Fibroblast of skin of right biceps (primary cell): ENCODE data around the gene HP1BP3.
A peak's percentile ranks its signal among the peaks of the same experiment; 100 is the strongest.

Experiments used
- DNase-seq: peaks from one replicate; pipeline ENCODE4 v3.0.0-alpha.2; 2013

The HP1BP3 gene

GRCh38 chr1:20767271-20767670, 19.8 kb downstream of the HP1BP3 start:
- no peak for DNase-seq

DNA sequence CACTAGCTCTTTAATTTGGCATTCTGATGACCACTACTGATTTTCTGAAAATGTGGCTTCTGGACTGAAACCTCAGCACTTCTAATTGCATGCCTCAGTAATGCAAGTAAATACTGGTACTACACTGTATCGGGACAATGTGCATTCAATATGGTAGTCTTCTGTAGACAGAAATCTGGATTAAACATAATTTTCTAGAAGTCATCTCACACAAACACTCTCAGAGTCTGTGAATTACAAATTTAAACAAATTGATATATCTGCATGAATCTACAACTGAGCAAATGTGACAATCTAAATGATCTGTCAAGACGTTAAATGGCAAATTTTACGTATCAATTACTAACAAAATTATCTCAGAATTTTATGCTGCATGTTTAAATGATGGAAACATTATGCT, 23.7 kb downstream of the HP1BP3 start:
- no peak for DNase-seq

DNA sequence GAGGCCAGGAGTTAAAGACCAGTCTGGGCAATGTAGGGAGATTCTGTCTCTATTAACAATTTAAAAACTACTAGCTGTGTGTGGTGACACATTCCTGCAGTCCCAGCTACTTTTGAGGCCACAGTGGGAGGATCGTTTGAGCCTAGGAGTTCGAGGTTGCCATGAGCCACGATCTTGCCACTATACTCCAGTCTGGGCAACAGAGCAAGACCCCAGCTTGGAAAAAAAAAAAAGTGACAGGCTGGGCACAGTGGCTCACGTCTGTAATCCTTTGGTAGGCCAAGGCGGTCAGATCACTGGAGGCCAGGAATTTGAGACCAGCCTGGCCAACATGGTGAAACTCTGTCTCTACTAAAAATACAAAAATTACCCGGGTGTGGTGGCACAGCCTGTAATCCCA, 26.8 kb downstream of the HP1BP3 start:
- no peak for DNase-seq

DNA sequence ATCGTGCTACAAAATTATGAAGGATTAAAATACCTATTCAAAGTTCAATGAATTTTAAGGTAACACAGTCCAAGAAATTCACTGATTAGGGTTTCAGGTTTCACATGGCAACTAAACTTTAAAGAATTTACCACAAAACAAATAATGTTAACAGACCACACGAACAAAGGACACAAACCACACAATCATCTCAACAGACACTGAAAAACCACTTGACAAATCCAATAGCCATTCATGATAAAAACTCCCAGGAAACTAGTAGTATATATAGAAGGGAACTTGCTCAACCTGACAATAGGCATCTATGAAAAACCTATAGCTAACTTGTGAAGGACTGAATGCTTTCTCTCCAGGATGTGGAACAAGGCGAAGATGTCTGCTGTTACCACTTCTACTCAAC, 33.5 kb downstream of the HP1BP3 start:
- peak; percentile 14 for DNase-seq

- no peak for DNase-seq
Measured at GRCh38 chr1:20751462-20751990, 35.6 kb downstream of the HP1BP3 start.

DNA sequence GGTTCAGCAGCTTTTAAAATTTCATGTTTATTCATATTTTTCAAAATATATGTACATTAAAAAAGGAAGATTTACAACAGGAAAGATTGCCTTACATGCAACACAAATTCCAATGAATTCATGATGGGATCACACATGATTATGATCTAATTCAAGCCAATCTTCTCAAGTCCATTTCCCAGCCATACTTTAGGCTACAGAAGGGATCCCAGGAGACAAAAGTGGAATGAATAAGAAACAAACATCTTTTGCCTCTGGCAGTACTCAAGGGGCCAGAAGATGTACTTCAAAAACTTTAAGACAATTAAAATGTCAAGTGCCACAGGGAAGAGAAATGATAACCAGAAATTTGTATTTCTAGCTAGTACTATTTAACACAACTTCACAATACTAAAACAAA, 44.4 kb downstream of the HP1BP3 start:
- DNase-seq, result no peak

- DNase-seq, result no peak
Measured at GRCh38 chr1:20740781-20741180, 46.3 kb downstream of the HP1BP3 start.

DNA sequence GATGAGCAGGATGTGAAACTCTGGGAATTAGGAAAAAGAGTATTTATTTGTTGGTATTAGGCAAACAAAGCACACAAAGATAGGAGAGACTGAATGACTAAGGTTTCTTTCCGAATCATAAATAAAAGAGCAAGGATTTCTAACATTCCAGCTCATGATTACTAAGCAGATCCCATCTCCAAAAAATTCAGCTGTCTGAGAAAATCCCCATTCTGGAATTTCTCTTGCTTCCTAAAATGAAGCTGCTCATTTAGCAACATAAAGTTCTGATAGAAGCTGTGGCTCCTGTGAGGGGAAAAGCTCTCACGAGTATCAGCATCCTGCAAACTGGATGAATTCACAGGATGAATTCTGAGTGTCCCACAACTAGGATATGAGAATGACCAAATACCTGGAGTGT, 47.9 kb downstream of the HP1BP3 start:
- peak; percentile 73 for DNase-seq

- no peak for DNase-seq
Measured at GRCh38 chr1:20735581-20736111, 51.5 kb downstream of the HP1BP3 start.

DNA sequence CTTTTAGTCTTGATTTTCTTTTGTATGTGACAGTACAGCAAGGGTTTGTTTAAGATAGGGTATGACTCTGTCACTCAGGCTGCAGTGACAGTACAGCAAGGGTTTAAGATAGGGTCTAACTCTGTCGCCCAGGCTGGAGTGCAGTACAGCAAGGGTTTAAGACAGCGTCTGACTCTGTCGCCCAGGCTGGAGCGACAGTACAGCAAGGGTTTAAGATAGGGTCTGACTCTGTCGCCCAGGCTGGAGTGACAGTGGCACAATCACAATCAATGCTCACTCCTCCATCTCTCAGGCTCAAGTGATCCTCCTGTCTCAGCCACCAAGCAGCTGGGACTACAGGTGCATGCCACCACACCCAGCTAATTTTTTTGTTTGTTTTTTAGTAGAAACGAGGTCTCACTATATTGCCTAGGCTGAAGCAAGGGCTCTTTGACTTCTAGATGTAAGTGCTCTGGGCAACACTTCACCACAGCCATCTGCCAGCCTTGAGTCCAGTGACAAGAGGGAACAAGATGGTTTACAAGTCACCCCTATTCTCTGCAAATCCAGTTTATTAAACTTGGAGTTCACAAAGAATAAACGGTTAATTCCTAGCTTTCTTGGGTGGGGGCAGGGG, 53.6 kb downstream of the HP1BP3 start:
- DNase-seq, result no peak

DNA sequence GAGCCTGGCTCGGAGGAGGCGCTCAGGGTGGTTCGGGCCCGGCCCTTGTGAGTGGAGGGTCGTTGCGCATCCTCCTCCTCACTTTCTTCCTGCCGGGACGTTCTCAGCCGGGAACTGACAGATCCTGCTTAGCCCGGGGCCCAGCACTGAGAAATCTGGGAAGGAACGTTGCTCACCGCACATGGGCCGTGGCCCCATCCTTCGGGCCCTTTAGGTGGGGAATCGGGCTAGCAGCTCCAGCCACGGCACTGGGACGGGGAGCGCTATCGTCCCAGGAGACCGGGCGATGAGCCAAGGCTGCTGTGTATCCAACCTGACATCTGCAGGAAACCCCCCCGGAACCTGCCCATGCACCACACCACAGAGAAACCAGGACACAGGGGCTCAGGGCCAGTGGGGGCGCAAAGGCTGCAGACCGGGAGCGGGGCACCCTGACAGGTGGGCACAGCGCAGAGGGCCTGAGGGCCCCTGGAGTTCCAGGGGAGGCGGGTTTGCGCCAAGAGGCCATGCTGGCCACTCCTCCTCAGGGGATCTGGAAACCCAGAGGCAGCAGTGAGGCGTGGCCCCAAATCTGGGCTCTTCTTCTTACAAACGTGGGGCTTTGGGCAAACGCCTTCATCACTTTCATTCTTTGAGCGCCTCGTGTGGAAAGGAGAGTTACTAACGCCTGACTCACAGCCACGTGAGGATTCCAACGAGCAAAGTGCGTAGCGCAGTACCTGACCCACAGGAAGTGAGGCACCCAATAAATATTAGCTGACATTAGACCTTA, 54.3 kb downstream of the HP1BP3 start, which contains the start of gene SH2D5:
Gene SH2D5 (minus strand): TSS at position 116 of the 772 bp plus-strand sequence. CDS start 4,659 bp downstream, outside the sequence.
- DNase-seq, result peak; percentile 98

DNA sequence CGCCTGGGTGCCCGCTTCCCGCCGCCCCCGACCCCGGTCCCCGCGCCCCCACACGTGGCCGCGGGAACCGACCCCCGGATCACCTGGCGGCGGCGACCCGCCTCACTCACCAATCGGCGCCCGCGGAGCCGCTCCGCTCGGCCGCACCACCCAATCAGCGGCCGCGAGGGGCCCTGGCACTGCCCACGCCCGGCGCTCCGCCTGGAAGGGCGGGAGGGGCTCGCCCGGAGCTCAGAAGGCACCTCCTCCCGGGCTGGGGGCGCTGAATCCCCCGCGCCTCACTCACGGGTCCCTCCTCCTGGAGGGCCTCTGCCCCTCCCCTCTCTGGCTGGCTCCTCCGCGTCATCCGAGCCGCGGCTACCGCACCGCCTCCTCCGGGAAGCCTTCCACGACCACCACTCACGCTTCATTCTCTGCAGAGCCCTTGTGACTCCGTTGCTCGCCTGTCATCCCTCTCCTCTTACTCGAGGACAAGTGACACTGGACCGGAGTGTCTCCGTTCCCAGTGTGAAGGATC, 55.0 kb downstream of the HP1BP3 start:
- DNase-seq, result peak; percentile 71

GRCh38 chr1:20731057-20731991, 55.8 kb downstream of the HP1BP3 start:
- no peak for DNase-seq

GRCh38 chr1:20730690-20731056, 56.4 kb downstream of the HP1BP3 start:
- DNase-seq, result no peak

- no peak for DNase-seq
Measured at GRCh38 chr1:20729990-20730689, 57.0 kb downstream of the HP1BP3 start.

DNA sequence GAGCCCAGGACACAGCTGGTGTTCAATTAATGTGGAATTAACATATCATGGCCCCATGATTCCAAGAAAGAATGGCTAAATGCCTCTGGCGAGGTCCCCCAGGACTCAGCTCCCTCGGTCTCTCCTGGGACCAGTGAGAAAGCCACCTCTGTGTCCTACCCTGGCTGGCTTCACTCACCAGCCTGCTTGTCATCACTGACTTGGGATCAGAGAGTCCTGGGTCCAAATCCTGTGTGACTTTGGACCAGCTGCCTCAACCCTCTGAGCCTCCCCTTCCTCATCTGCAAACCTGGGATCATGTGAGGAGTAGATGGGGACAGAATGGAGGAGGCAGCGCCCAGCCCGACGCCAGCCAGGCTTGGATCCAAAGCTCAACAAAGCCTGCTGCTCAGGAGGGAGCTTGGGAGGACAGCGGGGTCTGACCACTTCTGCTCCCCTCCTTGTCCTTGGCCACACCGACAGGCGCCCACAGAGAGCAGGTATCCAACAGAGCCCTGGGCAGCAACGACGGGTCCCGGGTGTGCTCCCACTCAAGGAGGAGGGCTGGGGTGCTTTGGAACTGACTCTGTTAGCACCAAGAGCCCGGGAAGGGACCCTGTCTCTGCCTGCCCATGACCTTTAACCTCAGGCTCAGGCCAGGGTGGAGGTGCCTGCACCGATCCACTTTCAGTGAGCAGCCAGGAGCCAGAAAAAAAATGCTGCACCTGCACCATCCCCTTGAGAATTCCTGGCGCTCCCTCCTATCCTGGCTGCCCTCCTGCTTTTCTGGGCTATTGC, 57.8 kb downstream of the HP1BP3 start:
- DNase-seq, result no peak

GRCh38 chr1:20728371-20729154, 58.5 kb downstream of the HP1BP3 start:
- no peak for DNase-seq

- DNase-seq, result peak; percentile 23
Measured at GRCh38 chr1:20727746-20728316, 59.3 kb downstream of the HP1BP3 start.

DNA sequence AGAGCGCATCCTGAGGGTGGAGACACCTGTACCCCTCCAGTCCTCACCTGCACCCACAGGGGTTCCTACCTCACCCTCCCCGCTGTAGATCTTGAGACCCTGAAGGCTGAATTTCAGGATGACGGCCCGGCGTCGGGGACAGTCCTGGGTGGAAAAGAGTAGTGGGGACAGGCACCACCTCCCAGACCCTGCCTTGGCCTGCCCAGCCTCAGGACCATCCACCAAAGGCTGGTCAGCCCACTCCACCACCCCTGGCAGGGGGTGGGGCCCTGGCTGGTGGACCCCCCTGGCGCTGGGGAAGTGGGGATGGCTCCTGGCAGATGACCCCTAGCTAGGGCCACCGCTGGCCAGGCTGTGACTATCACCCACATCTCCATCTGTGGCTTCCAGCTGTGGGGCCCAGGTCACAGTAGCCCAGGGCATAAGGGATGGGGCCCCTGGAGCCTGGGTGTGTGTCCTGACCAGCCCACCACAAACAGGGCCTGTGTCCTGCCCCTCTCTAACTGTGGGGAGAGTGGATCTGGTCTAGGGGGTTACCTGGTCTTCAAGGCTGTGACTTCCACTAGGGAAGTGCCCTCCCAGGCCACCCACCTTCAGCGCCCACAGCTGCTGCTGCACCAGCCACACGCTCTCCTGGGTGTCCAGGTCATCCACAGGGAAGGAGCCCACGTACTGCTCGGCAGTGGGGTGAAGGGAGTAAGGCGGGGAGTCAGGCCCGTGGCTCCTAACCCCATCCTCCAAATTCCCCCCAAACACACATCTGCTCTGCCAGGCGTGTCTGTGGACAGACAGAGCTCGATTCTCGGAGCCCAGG, 60.0 kb downstream of the HP1BP3 start:
- DNase-seq, result no peak
